HL-60 (cell line): Measurements from ENCODE around the gene ZNF708.
"Not testable (repeated sequence)": the region's sequence is repeated elsewhere in the genome, so short reads cannot be mapped to it uniquely, and the experiment has no call there.

ENCODE experiments used
- DNase-seq, 2 experiments: peaks; one replicate each; pipeline ENCODE4 v3.0.0-alpha.2; 2010 to 2020; ENCODE audit warnings: low read depth in 1 of 2, low spot score in 1 of 2
- H3K27ac ChIP-seq: fragments of 250-450 bp; sonication (Bioruptor Pico); replicated peaks from 2 replicates; pipeline ENCODE4 v1.5.1; 2020; ENCODE audit warnings: mild to moderate bottlenecking, moderate library complexity
- H3K27me3 ChIP-seq: fragments of 250-450 bp; sonication (Bioruptor Pico); 2 replicates; pipeline ENCODE4 v1.5.1; 2021; ENCODE audit warnings: mild to moderate bottlenecking, moderate library complexity; ENCODE audit not compliant: insufficient read depth, poor library complexity, severe bottlenecking
- H3K4me3 ChIP-seq: replicated peaks from 2 replicates; pipeline ENCODE4 v1.5.1; 2011; ENCODE audit warnings: mild to moderate bottlenecking, control low read depth, low read length; ENCODE audit not compliant: insufficient read depth
- CTCF ChIP-seq: IDR thresholded peaks from one replicate; pipeline ENCODE4 v1.5.1; 2011; ENCODE audit warnings: low read length, control low read depth, inconsistent platforms; ENCODE audit not compliant: insufficient read depth
- GABPA ChIP-seq: IDR thresholded peaks from 2 replicates; pipeline ENCODE4 v1.6.1; 2012; ENCODE audit warnings: low read depth
- POLR2AphosphoS5 ChIP-seq: IDR thresholded peaks from 2 replicates; pipeline ENCODE4 v1.6.1; 2012; ENCODE audit warnings: low read depth
- SPI1 ChIP-seq: IDR thresholded peaks from 2 replicates; pipeline ENCODE4 v1.6.1; 2012; ENCODE audit warnings: low read depth, mild to moderate bottlenecking, borderline replicate concordance
- TF ChIP-seq, protein P1 (sequence below): IDR thresholded peaks from 2 replicates; pipeline ENCODE4 v1.6.1; 2012; ENCODE audit warnings: low read depth; ENCODE audit not compliant: insufficient replicate concordance

ZNF708 gene

GRCh38 chr19:21314676-21315075 is 14.5 kb downstream of the ZNF708 start:
- no peak overlapping the region for H3K4me3 ChIP-seq
- H3K27ac ChIP-seq = no peak overlapping the region
- DNase-seq = no peak
- H3K27me3 ChIP-seq = no peaks in the 10 kb centered on the region
- TF ChIP-seq POLR2AphosphoS5 (no peak), GABPA (no peak), SPI1 (no peak), CTCF (no peak)
- TF ChIP-seq, protein P1, sequence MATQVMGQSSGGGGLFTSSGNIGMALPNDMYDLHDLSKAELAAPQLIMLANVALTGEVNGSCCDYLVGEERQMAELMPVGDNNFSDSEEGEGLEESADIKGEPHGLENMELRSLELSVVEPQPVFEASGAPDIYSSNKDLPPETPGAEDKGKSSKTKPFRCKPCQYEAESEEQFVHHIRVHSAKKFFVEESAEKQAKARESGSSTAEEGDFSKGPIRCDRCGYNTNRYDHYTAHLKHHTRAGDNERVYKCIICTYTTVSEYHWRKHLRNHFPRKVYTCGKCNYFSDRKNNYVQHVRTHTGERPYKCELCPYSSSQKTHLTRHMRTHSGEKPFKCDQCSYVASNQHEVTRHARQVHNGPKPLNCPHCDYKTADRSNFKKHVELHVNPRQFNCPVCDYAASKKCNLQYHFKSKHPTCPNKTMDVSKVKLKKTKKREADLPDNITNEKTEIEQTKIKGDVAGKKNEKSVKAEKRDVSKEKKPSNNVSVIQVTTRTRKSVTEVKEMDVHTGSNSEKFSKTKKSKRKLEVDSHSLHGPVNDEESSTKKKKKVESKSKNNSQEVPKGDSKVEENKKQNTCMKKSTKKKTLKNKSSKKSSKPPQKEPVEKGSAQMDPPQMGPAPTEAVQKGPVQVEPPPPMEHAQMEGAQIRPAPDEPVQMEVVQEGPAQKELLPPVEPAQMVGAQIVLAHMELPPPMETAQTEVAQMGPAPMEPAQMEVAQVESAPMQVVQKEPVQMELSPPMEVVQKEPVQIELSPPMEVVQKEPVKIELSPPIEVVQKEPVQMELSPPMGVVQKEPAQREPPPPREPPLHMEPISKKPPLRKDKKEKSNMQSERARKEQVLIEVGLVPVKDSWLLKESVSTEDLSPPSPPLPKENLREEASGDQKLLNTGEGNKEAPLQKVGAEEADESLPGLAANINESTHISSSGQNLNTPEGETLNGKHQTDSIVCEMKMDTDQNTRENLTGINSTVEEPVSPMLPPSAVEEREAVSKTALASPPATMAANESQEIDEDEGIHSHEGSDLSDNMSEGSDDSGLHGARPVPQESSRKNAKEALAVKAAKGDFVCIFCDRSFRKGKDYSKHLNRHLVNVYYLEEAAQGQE = no peak

DNA sequence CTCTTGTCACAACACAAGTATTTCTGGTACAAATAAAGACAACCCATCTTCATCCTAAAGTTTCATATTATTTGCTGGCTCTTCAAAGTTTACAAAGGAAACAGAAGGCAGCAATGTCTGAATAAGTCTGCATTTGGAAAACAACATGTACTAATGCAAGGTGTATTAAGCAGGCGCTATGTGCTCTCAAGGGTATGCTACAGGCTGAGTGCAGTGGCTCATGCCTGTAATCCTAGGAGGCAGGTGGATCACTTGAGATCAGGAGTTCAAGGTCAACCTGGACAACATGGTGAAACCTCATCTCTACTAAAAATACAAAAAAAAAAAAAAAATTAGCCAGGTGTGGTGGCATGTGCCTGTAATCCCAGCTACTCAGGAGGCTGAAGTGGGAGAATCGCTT is 16.4 kb downstream of the ZNF708 start:
- not testable (repeated sequence) for DNase-seq, H3K27me3 ChIP-seq, H3K27ac ChIP-seq

DNA sequence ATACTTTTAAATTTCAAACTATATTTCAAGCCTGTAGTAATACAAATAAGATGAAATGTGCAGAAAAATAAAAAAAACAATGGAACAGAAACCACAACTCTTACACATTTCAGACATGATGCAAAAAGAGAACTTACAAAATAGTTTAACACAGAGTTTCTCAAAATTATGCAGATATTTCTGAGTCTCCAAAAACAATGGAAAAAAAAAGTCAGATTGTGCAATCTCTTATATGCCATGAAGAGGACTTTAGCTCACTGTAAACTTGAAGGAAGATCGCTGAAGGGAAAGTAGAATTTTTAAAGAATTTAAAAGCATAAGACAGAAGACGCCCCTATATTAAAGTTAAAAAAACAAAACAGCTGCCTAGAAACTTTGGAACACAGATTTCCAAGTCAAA is 20.4 kb downstream of the ZNF708 start:
- Histone ChIP-seq H3K27ac (no peak overlapping the region), H3K4me3 (no peak overlapping the region), H3K27me3 (no peaks in the 10 kb centered on the region)
- no peak for DNase-seq
- TF ChIP-seq GABPA (no peak), SPI1 (no peak)

More for the DNA sequence above, 16.4 kb downstream of the ZNF708 start:
- not testable (repeated sequence) for H3K4me3 ChIP-seq

DNA sequence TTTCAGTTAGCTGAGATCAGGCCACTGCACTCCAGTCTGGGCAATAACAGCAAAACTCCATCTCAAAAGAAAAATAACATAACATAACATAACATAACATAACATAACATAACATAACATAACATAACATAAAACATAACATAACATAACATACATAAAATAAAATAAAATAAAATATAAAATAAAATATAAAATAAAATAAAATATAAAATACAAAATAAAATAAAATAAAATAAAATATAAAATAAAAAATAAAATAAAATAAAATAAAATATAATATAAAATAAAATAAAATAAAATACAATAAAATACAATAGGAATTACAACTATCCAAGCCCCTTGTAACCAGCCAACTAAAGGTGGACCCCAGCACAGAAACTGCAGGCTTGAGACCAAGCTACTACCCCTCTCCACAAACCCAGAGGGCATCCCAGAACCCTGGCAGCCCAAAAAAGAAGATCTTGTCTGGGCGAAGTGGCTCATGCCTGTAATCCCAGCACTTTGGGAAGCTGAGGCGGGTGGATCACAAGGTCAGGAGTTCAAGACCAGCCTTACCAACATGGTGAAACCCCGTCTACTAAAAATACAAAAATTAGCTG is 22.2 kb downstream of the ZNF708 start:
- H3K27ac ChIP-seq, H3K4me3 ChIP-seq, H3K27me3 ChIP-seq, DNase-seq: not testable (repeated sequence)

GRCh38 chr19:21293768-21294167 is 35.4 kb downstream of the ZNF708 start:
- H3K27me3 ChIP-seq, DNase-seq, H3K4me3 ChIP-seq, H3K27ac ChIP-seq: not testable (repeated sequence)

DNA sequence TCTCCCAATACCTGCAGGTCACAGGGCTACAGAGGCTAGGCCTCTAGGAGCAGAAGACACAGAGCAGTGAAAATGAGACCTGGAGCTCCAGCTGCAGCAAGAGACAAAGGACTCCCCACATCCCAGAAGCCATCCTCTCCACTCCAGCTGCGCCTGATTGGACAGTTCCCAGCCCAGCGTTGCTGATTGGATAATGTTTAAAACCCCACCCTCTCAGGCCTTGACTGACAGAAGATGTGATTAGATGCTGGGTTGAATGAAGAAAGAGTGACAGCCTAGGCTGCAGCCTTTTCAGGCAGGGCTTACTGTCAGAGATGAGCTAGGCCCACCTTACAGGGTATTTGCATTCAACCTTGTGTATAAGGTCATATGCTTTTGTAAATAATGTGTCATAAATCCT is 59.4 kb downstream of the ZNF708 start:
- TF ChIP-seq GABPA = no peak
- TF ChIP-seq, protein P1 = no peak
- TF ChIP-seq POLR2AphosphoS5 = no peak
- TF ChIP-seq SPI1 = no peak
- no peak for TF ChIP-seq CTCF
- no peak overlapping the region for H3K27ac ChIP-seq
- no peak for DNase-seq
- H3K27me3 ChIP-seq = no peaks in the 10 kb centered on the region
- no peak overlapping the region for H3K4me3 ChIP-seq
